GM18498 (cell line): ENCODE results near the gene RCSD1.
A peak's percentile ranks its signal among the peaks of the same experiment; 100 is the strongest.
"Not testable (repeated sequence)": the region's sequence is repeated elsewhere in the genome, so short reads cannot be mapped to it uniquely, and the experiment has no call there.

ENCODE experiments used
- ATAC-seq: cut with Tn5 transposase; IDR thresholded peaks from one replicate; pipeline ENCODE4 v1.9.1; 2021; ENCODE audit warnings: mild to moderate bottlenecking, moderate library complexity; ENCODE audit not compliant: unreplicated experiment

The RCSD1 gene

GRCh38 chr1:167629681-167630567, at the start of gene RCSD1:
RCSD1 (plus strand) TSS chr1:167630232; CDS start chr1:167630424, 192 bp downstream.
- ATAC-seq, result peak; percentile 25

GRCh38 chr1:167582064-167582463, 48.0 kb upstream of the RCSD1 start:
- no peak for ATAC-seq

- ATAC-seq, result no peak
These were observed 47.3 kb upstream of the RCSD1 start for GRCh38 chr1:167582722-167583121.

- no peak for ATAC-seq
These were observed 45.5 kb upstream of the RCSD1 start for GRCh38 chr1:167584581-167584980.

GRCh38 chr1:167587342-167587741, 42.7 kb upstream of the RCSD1 start:
- no peak for ATAC-seq

GRCh38 chr1:167587872-167588271, 42.2 kb upstream of the RCSD1 start:
- no peak for ATAC-seq

GRCh38 chr1:167588361-167588760, 41.7 kb upstream of the RCSD1 start:
- no peak for ATAC-seq

- no peak for ATAC-seq
These were observed 37.6 kb upstream of the RCSD1 start for GRCh38 chr1:167592475-167592874.

GRCh38 chr1:167593860-167594259, 36.2 kb upstream of the RCSD1 start:
- no peak for ATAC-seq

- no peak for ATAC-seq
These were observed 35.2 kb upstream of the RCSD1 start for GRCh38 chr1:167594822-167595221.

- ATAC-seq, result peak; percentile 76
These were observed 30.0 kb upstream of the RCSD1 start for GRCh38 chr1:167599957-167600581.

GRCh38 chr1:167601442-167602383, 28.3 kb upstream of the RCSD1 start:
- no peak for ATAC-seq

GRCh38 chr1:167602840-167603239, 27.2 kb upstream of the RCSD1 start:
- ATAC-seq, result no peak

GRCh38 chr1:167605576-167605975, 24.5 kb upstream of the RCSD1 start:
- ATAC-seq, result no peak

GRCh38 chr1:167611983-167612382, 18.0 kb upstream of the RCSD1 start:
- ATAC-seq, result no peak

- ATAC-seq, result no peak
These were observed 17.2 kb upstream of the RCSD1 start for GRCh38 chr1:167612587-167613385.

- not testable (repeated sequence) for ATAC-seq
These were observed 16.0 kb upstream of the RCSD1 start for GRCh38 chr1:167613984-167614383.

- ATAC-seq, result no peak
These were observed 15.2 kb upstream of the RCSD1 start for GRCh38 chr1:167614851-167615250.

GRCh38 chr1:167616521-167616920, 13.5 kb upstream of the RCSD1 start:
- ATAC-seq, result no peak
